ENCODE measurements around the gene MEIG1.

DNA sequence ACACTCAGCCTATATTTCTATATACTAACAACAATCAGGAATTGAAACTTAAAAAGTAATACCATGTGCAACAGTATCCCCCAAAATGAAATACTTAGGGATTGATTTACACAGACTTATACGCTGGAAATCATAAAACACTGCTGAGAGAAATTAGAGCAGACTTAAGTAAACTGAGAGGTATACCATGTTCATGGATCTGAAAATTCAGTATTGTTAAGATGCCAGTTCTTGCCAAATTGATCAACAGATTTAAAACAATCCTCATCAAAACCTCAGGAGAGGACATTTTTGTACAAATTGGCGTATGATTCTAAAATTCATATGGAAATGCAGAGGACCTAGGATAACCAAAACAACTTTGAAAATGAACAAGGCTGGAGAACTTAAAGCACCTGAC, 42.6 kb upstream of the MEIG1 start:
- TF ChIP-seq, protein P1, sequence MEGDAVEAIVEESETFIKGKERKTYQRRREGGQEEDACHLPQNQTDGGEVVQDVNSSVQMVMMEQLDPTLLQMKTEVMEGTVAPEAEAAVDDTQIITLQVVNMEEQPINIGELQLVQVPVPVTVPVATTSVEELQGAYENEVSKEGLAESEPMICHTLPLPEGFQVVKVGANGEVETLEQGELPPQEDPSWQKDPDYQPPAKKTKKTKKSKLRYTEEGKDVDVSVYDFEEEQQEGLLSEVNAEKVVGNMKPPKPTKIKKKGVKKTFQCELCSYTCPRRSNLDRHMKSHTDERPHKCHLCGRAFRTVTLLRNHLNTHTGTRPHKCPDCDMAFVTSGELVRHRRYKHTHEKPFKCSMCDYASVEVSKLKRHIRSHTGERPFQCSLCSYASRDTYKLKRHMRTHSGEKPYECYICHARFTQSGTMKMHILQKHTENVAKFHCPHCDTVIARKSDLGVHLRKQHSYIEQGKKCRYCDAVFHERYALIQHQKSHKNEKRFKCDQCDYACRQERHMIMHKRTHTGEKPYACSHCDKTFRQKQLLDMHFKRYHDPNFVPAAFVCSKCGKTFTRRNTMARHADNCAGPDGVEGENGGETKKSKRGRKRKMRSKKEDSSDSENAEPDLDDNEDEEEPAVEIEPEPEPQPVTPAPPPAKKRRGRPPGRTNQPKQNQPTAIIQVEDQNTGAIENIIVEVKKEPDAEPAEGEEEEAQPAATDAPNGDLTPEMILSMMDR (conservative IDR thresholded peaks at IDR 0.05), result no peak
- TF ChIP-seq ZFX (IDR thresholded peaks at IDR 0.05), result no peak
